Measurements from ENCODE around the gene POP4. TPM values are rescaled to one million over a fixed set of nuclear protein-coding genes. Genes with fewer than 3 reads are reported as not detected.
"Not testable (repeated sequence)": the region's sequence is repeated elsewhere in the genome, so short reads cannot be mapped to it uniquely, and the experiment has no call there.

The POP4 gene, protein sequence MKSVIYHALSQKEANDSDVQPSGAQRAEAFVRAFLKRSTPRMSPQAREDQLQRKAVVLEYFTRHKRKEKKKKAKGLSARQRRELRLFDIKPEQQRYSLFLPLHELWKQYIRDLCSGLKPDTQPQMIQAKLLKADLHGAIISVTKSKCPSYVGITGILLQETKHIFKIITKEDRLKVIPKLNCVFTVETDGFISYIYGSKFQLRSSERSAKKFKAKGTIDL
- total RNA-seq (10 to 100 TPM; 33.5 to 58.5 (median 52.1) TPM), polyA plus RNA-seq (100 to 1,000 TPM in 1 of 3 donors, 10 to 100 TPM in 2; 68.5 to 103 (median 92.1) TPM)

- H3K4me1 ChIP-seq: peaks cover 0 to 19% (median 15%) of the 10 kb centered on the region in 4 donors
- peaks cover 0 to 17% (median 8%) of the 10 kb centered on the region in 4 donors for H3K36me3 ChIP-seq
- intact Hi-C loops (cut with DNase I): loop anchor here (1.0 to 10.0 kb wide), 5 partner anchors 61 to 394 kb away; partner anchors contain the start of genes CCNE1 and UQCRFS1
- TF ChIP-seq POLR2A (IDR thresholded peaks at IDR 0.05): peak; percentile 97
- peak; percentile 99 for TF ChIP-seq POLR2AphosphoS5 (IDR thresholded peaks at IDR 0.05)
- TF ChIP-seq, protein P1, sequence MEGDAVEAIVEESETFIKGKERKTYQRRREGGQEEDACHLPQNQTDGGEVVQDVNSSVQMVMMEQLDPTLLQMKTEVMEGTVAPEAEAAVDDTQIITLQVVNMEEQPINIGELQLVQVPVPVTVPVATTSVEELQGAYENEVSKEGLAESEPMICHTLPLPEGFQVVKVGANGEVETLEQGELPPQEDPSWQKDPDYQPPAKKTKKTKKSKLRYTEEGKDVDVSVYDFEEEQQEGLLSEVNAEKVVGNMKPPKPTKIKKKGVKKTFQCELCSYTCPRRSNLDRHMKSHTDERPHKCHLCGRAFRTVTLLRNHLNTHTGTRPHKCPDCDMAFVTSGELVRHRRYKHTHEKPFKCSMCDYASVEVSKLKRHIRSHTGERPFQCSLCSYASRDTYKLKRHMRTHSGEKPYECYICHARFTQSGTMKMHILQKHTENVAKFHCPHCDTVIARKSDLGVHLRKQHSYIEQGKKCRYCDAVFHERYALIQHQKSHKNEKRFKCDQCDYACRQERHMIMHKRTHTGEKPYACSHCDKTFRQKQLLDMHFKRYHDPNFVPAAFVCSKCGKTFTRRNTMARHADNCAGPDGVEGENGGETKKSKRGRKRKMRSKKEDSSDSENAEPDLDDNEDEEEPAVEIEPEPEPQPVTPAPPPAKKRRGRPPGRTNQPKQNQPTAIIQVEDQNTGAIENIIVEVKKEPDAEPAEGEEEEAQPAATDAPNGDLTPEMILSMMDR (IDR thresholded peaks at IDR 0.05): no peak
- TF ChIP-seq EP300 (IDR thresholded peaks at IDR 0.05): peak in 1 of 4 donors; percentile 81
- no peaks in the 10 kb centered on the region for H3K9me3 ChIP-seq
- 0 to 1% methylated on average over 47 of the region's 47 CpGs for WGBS, 2 donors
- H3K27ac ChIP-seq: peak within 1 kb of the TSS; percentile 88 to 96 (median 95)
- peak; percentile 98 for DNase-seq
- H3K4me3 ChIP-seq: peak within 1 kb of the TSS; percentile 74 to 98 (median 83)
- no peaks in the 10 kb centered on the region for H3K27me3 ChIP-seq
Observed at GRCh38 chr19:29605653-29606419, at the start of gene POP4. TSS of gene POP4 (plus strand) at chr19:29606283. CDS start at chr19:29606319, 36 bp downstream.

DNA sequence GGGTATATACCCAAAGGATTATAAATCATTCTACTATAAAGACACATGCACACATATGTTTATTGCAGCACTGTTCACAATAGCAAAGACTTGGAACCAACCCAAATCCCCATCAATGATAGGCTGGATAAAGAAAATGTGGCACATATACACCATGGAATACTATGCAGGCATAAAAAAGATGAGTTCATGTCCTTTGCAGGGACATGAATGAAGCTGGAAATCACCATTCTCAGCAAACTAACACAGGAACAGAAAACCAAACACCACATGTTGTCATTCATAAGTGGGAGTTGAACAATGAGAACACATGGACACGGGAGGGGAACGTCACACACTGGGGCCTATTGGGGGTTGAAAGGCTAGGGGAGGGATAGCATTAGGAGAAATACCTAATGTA, 47.0 kb upstream of the POP4 start:
- DNase-seq; H3K4me1 ChIP-seq; H3K4me3 ChIP-seq; H3K27ac ChIP-seq; intact Hi-C loops (cut with DNase I); H3K36me3 ChIP-seq; H3K27me3 ChIP-seq: not testable (repeated sequence)
- peaks cover 3 to 22% (median 16%) of the 10 kb centered on the region in 4 donors for H3K9me3 ChIP-seq
- 83 to 95% methylated on average over 2 of the region's 2 CpGs for WGBS, 2 donors

DNA sequence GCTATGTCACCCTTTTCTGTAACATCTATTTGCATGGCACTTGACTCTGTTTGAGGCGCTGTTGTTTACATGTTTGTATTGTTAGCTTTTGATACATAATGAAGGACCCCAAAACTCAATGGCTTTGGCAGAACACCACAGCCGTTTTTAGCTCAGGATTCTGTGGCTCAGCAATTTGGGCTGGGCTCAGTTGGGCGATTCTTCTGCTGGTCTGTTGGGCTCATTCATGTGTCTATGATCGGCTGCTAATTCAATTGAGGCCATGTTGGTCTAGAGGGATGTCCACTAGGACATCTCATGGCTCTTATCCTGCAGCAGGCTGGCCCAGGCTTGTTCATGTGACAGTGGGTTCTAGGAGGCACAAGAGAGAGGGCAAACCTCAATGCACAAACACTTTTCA, 46.3 kb upstream of the POP4 start:
- DNase-seq: no peak
- WGBS, 2 donors: 85 to 92% methylated on average over 4 of the region's 4 CpGs
- TF ChIP-seq POLR2A (IDR thresholded peaks at IDR 0.05): no peak
- TF ChIP-seq, protein P1 (IDR thresholded peaks at IDR 0.05): no peak
- no peak for TF ChIP-seq EP300 (IDR thresholded peaks at IDR 0.05)
- TF ChIP-seq POLR2AphosphoS5 (IDR thresholded peaks at IDR 0.05): no peak

DNA sequence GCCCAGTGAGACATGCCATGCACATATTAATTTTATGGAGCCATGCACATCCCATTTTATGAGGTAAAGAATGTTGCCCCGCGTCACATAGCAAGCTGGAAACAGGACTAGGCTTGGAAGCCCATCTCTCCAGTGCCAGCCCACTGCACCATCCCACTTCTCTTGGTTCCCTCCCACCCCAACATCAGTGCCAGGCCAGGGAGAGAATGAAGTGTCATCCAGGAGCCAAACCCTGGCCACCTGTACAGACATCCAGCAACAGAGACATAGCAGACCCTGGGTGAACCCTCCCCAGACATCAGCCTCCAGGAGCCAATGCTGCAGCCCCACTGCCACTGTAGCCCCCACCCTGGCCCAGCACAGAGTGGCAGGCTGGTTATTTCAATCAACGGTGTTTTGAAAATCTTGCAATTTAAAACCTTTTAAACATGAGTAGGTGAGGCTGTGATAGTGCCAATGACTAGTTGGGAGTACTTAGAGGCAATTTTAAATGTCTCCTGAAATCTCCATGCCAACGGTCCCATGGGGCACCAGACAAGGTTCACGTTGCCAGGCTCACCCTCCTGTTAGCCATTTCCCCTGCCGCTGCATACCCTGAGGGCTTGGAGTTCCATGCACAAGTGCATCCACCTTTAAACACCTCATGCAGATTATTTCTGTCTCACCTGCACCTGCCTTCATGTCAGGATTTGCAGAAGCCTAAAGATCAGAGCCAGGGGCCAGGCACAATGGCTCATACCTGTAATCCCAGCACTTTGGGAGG, 45.6 kb upstream of the POP4 start:
- no peak overlapping the region for H3K4me3 ChIP-seq
- H3K36me3 ChIP-seq: no peaks in the 10 kb centered on the region
- 79 to 80% methylated on average over 6 of the region's 6 CpGs for WGBS, 2 donors
- intact Hi-C loops (cut with DNase I): no loop called here
- DNase-seq: no peak
- no peak overlapping the region for H3K27ac ChIP-seq
- TF ChIP-seq, protein P1 (IDR thresholded peaks at IDR 0.05): no peak
- no peak for TF ChIP-seq EP300 (IDR thresholded peaks at IDR 0.05)
- TF ChIP-seq POLR2A (IDR thresholded peaks at IDR 0.05): no peak
- TF ChIP-seq POLR2AphosphoS5 (IDR thresholded peaks at IDR 0.05): no peak
- H3K4me1 ChIP-seq: no peaks in the 10 kb centered on the region
- H3K27me3 ChIP-seq: peaks cover 0 to 14% (median 0%) of the 10 kb centered on the region in 3 donors
- H3K9me3 ChIP-seq: peaks cover 3 to 22% (median 14%) of the 10 kb centered on the region in 4 donors

More for the DNA sequence above, 46.3 kb upstream of the POP4 start:
- Histone ChIP-seq H3K9me3 (peaks cover 3 to 22% (median 14%) of the 10 kb centered on the region in 4 donors), H3K4me1 (no peaks in the 10 kb centered on the region), H3K4me3 (no peak overlapping the region), H3K27ac (no peak overlapping the region), H3K27me3 (peaks cover 0 to 13% (median 0%) of the 10 kb centered on the region in 3 donors), H3K36me3 (no peaks in the 10 kb centered on the region)
- intact Hi-C loops (cut with DNase I): no loop called here
